Activated gamma-delta T cell treated with Interleukin-2 at 50 U/mL for 16 hours (primary cell): ENCODE data around the gene TBL3.
"Not testable (repeated sequence)": the region's sequence is repeated elsewhere in the genome, so short reads cannot be mapped to it uniquely, and the experiment has no call there.

Experiments used
- DNase-seq: peaks from one replicate; pipeline ENCODE4 v3.0.0-alpha.2; 2020

TBL3 gene

DNA sequence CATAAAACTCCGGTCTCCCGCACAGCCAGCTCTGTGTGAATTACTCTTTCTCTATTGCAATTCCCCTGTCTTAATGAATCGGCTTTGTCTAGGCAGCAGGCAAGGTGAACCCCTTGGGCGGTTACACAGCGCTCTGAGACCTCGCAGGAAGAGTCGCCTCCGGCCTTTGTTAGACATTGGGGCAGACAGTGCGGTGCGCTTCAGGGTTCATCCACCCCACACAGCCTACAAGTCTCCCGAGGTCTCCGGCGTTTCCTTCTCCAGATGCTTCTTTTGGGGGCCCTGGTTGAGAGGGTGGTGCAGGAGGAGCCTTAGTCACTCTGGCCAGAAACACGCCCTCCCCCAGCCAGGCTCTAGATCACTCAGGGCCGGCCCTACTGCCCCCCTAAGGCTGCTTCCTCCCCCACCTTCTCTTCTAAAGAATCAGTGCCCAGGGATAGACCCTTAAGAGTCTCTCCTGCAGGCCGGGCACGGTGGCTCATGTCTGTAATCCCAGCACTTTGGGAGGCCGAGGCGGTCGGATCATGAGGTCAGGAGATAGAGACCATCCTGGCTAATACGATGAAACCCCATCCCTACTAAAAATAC lies 27.1 kb upstream of the TBL3 start:
- no peak for DNase-seq

DNA sequence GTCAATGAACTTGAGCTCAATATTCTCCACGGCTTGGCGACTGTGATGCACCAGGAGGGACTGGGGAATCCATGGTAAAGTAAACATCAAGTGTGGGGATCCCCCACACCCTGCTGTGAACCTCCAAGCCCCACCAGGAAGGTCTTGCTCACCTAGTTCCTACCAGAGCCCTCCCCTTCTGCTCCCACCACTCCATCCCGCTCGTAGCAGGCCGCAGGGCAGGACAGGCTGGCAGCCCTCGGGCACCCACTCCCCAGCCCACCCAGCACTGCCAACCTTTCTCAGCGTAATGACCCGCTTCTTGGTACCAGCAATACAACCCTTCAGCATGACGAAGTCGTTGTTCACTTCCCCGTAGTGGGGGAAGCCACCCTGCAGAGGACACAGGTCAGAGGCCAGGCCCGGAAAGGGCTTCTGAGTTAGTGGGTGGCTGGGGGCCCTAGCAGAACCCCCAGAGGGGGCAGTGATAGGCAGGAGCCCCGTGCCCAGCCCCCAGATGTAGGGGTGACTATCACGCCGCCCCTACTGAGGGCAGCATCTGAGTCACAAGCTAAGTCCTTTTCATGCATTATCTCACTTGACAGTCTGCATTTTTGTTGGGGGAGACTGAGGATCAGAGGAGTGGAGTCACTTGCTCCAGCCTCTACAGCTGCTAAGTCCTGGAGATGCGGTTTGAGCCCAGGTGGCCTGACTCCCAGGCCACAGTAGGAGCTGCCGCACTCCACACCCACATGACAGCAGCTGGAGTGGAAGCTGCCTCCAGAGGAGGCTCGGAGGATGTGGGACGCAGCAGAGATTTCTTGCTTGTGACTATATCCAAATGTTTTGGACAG lies 26.1 kb upstream of the TBL3 start:
- no peak for DNase-seq

- no peak for DNase-seq
Measured at GRCh38 chr16:1946495-1947368, 25.1 kb upstream of the TBL3 start.

- no peak for DNase-seq
Measured at GRCh38 chr16:1947369-1947670, 24.5 kb upstream of the TBL3 start.

DNA sequence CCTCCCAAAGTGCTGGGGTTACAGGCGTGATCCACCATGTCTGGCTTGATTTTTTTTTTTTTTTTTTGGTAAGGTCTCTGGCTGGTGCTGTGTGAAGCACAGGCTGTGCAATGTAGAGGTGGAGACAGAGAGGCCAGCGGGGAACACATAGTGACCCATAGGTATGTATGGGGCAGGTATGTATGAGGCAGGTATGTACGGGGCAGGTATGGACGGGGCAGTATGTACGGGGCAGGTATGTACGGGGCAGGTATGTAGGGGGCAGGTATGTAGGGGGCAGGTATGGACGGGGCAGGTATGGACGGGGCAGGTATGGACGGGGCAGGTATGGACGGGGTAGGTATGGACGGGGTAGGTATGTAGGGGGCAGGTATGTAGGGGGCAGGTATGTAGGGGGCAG lies 22.3 kb upstream of the TBL3 start:
- DNase-seq: no peak

DNA sequence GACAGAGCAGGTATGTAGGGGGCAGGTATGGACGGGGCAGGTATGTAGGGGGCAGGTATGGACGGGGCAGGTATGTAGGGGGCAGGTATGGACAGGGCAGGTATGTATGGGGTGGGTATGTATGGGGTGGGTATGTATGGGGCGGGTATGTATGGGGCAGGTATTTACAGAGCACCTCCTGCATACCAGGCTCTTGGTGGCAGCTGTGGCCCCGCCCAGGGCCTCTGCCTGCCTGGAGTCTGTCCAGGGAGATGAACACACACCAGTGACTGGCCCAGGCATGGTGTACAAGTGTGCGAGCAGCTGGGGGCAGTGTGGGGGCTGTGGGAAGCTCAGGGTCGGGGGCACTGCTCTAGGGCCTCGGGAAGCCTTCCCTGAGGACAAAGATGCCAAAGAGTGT lies 21.8 kb upstream of the TBL3 start:
- DNase-seq: no peak

GRCh38 chr16:1950559-1950958 lies 21.3 kb upstream of the TBL3 start:
- DNase-seq: no peak

DNA sequence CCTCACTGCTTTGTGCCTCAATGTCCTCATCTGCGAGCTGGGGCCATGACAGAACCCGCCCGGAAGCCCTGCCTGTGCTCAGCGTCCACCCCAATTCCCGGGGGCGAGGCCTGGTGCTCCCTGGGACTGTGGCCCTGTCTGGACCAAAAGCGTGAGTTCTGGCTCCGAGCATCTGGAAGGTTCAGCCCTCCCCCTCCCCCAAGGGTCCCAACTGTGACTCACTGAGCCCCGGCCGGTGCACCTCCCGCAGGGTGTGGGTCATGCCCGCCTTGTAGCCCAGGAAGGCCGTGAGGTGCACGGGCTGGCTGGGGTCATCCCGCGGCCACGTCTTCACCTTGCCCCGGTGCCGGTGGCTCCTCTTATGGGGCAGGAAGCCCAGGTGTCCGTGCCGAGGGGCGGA lies 18.1 kb upstream of the TBL3 start:
- DNase-seq: no peak

GRCh38 chr16:1957434-1958142 lies 14.3 kb upstream of the TBL3 start:
- not testable (repeated sequence) for DNase-seq

DNA sequence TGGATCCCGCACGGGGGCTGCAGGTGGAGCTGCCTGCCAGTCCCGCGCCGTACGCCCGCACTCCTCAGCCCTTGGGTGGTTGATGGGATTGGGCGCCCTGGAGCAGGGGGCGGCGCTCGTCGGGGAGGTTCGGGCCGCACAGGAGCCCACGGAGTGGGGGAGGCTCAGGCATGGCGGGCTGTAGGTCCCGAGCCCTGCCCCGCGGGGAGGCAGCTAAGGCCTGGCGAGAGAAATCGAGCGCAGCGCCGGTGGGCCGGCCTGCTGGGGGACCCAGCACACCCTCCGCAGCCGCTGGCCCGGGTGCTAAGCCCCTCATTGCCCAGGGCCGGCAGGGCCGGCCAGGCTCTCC lies 13.7 kb upstream of the TBL3 start:
- not testable (repeated sequence) for DNase-seq

DNA sequence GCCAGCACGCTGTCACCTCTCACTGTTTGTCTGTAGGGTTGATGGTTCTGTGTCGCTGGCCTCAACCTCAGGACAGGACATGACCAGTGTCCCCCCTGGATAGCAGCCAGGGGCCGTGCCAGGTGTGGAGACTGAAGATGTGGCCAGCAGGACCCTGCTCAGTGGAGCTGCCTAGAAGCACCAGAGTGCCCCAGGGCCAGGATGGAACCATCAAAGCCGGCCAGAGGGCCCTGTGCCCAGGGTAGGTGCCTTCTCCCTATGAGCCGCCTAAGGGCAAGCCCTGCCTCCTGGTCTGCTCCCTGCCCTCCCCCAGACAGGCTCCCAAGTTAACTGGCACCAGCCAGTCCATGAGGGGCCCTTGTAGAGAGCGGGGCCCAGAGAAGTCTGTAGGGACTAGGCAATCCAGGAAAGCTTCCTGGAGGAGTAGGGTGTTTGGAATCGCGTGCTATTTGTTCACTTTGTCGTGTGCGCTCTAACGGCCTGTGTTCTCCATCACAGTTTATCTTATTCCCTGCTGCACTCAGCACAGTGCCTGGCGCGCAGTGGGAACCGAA lies 13.1 kb upstream of the TBL3 start:
- DNase-seq: no peak

DNA sequence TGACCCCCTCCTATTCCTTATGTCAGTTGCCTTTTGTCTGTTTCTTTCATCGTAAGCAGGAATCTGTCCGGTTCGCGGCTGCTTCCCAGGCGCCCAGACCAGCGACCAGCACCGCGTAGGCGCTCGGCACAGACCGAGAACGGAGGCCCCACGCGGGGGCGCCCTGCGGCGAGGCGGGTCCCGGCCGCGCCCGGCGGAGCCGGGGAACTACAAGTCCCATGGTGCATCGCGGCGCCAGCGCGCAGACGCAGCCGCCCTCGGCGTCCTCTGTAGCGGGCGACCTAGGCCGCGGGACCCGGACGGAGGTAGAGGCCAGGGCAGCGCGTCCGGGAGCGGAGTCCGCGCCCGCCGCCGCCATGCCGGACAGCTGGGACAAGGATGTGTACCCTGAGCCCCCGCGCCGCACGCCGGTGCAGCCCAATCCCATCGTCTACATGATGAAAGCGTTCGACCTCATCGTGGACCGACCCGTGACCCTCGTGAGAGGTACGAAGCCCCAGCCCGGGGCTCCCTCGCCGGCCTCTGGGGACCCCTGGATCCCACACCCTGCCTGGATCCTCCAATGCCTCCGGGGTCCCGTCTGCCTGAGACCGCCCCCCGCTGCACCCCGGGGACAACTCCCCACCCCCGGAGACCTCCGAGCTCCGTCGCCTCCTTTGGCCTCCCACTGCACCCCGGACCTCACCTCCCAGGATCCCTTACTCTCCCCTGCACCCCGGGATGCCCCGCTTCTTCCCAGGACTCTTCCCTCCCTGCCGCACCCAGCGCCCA lies 12.4 kb upstream of the TBL3 start, which contains the start of gene NDUFB10:
TSS of gene NDUFB10 (plus strand) at position 270 of the 771 bp plus-strand sequence. CDS start at position 357, 87 bp downstream.
- DNase-seq: peak; percentile 90

DNA sequence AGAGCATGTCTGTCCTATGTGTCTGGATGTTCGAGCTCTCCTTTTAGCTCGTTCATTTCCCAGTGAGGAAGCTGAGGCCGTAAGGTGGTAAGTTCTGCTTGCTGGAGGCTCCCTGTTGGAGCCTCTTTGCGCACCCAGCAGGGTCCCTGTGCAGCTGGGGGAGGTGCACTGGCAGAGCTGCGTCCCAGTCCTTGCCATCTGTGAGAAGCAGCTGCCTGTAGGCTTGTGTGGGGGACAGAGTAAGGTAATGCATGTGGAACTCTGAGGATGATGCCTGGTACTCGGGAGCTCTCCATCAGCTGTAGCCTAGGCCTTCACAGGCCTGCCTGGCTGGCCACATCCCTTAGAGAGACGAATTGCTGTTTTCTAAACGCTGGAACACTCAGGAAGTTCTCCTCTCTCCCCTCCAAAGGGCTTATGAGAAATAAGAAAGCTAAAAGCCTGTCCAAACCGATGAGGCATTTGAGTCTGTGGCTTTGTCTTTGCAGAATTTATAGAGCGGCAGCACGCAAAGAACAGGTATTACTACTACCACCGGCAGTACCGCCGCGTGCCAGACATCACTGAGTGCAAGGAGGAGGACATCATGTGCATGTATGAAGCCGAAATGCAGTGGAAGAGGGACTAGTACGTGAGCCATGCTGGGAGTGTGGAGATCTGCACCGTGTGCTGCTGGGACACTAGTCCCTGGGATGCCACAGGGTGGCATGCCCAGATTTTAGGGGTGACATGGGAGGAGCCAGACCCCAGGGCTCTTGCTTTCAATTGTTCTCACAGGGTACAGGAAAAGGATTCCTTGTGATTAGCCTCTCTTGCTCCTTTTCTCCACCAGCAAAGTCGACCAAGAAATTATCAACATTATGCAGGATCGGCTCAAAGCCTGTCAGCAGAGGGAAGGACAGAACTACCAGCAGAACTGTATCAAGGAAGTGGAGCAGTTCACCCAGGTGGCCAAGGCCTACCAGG lies 10.9 kb upstream of the TBL3 start:
- no peak for DNase-seq

DNA sequence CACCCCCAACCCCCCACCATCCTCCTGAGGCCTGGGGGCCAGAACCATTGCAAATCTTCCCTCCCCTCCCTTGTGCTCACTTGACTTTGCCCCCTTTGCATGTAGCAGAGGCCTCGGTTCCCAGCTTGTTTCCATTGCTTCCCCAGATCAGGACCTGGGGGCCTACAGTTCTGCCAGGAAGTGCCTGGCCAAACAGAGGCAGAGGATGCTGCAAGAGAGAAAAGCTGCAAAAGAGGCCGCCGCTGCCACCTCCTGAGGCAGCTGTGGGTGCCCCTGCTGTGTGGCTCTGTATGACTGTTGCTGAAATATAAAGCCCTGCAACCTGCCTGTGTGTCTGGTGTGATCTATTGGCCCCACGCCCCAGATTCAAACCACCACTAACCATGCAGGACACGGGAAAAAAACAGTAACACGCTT lies 10.2 kb upstream of the TBL3 start:
- no peak for DNase-seq

DNA sequence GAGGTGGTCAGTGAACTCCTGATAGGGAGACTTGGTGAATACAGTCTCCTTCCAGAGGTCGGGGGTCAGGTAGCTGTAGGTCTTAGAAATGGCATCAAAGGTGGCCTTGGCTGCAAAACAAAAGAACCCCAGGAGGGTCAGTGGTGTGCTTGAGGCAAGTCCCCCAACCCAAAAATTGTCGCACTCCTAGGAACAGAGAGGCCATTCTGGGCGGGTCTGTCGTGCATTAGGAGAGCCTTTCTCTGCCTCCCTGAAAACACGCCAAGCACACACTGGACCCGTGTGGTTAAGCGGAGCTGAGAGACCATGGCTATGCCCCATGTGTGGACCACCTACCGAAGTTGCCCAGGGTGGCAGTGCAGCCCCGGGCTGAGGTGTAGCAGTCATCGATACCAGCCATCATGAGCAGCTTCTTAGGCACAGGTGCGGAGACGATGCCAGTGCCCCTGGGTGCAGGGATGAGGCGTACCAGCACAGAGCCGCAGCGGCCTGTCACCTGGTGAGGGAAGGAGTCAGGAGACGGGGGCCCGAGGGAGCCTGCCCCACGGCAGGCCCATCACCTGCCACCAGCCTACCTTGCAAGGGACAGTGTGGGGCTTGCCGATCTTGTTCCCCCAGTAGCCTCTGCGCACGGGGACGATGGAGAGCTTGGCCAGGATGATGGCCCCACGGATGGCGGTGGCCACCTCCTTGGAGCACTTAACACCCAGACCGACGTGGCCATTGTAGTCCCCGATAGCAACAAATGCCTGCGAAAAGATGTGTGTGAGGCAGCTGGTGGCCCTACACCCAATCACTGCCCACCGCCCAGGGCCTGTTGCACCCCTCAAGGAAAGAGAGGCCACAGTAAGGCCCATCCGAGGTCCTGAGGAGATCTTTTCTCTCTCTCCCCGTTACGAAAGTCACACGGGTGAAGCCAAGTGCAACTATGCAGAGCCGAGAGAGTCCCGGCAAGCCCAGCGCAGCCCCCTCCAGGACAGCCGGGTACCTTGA lies 9.4 kb upstream of the TBL3 start:
- not testable (repeated sequence) for DNase-seq

GRCh38 chr16:1963806-1964505 lies 7.9 kb upstream of the TBL3 start:
- DNase-seq: no peak

GRCh38 chr16:1964506-1965395 lies 7.1 kb upstream of the TBL3 start, which contains the start of gene RPS2:
TSS of gene RPS2 (minus strand) at chr16:1964826. CDS start at chr16:1964625, 201 bp downstream.
- peak; percentile 98 for DNase-seq
